H9 (cell line): ENCODE measurements around the gene AFF1. TPM values are rescaled to one million over a fixed set of nuclear protein-coding genes. Genes with fewer than 3 reads are reported as not detected.

Experiments
- DNase-seq: peaks from one replicate; pipeline ENCODE4 v3.0.0-alpha.2; 2017
- H2AFZ ChIP-seq: one replicate; pipeline ENCODE4 v1.6.1; 2013; ENCODE audit warnings: mild to moderate bottlenecking, low read length, control low read depth, moderate library complexity
- H2AK5ac ChIP-seq: 2 replicates; pipeline ENCODE4 v1.6.1; 2013; ENCODE audit warnings: low read length, control low read depth, mixed read lengths; ENCODE audit not compliant: insufficient read length
- H2BK120ac ChIP-seq: one replicate; pipeline ENCODE4 v1.6.1; 2013; ENCODE audit warnings: low read depth, mild to moderate bottlenecking, low read length, control low read depth, inconsistent platforms; ENCODE audit not compliant: poor library complexity, severe bottlenecking
- H2BK12ac ChIP-seq: 2 replicates; pipeline ENCODE4 v1.6.1; 2013; ENCODE audit warnings: low read length, control low read depth, mixed read lengths, low read depth; ENCODE audit not compliant: insufficient read length
- H2BK15ac ChIP-seq: 2 replicates; pipeline ENCODE4 v1.6.1; 2013; ENCODE audit warnings: low read depth, low read length, control low read depth
- H2BK20ac ChIP-seq: one replicate; pipeline ENCODE4 v1.6.1; 2013; ENCODE audit warnings: low read depth, mild to moderate bottlenecking, low read length, control low read depth, inconsistent platforms; ENCODE audit not compliant: poor library complexity, severe bottlenecking
- H2BK5ac ChIP-seq: 2 replicates; pipeline ENCODE4 v1.6.1; 2013; ENCODE audit warnings: low read length, control low read depth, mixed read lengths; ENCODE audit not compliant: insufficient read length
- H3K14ac ChIP-seq: 2 replicates; pipeline ENCODE4 v1.6.1; 2013; ENCODE audit warnings: low read length, control low read depth; ENCODE audit not compliant: insufficient read depth
- H3K18ac ChIP-seq: 2 replicates; pipeline ENCODE4 v1.6.1; 2013; ENCODE audit warnings: low read depth, mild to moderate bottlenecking, mixed read lengths, low read length, control low read depth; ENCODE audit not compliant: insufficient read length
- H3K23ac ChIP-seq: 2 replicates; pipeline ENCODE4 v1.6.1; 2013; ENCODE audit warnings: low read length, control low read depth, mixed read lengths, low read depth; ENCODE audit not compliant: insufficient read length
- H3K23me2 ChIP-seq: 2 replicates; pipeline ENCODE4 v1.6.1; 2013; ENCODE audit warnings: low read depth, mild to moderate bottlenecking, mixed read lengths, low read length, control low read depth; ENCODE audit not compliant: insufficient read length, poor library complexity, severe bottlenecking
- H3K27ac ChIP-seq: 2 replicates; pipeline ENCODE4 v1.5.1; 2013; ENCODE audit warnings: low read length, control low read depth, mixed read lengths, low read depth; ENCODE audit not compliant: insufficient read length
- H3K27me3 ChIP-seq: 2 replicates; pipeline ENCODE4 v1.6.1; 2013; ENCODE audit warnings: low read length, control low read depth, inconsistent platforms; ENCODE audit not compliant: insufficient read depth
- H3K4ac ChIP-seq: 2 replicates; pipeline ENCODE4 v1.6.1; 2013; ENCODE audit warnings: low read depth, mild to moderate bottlenecking, control low read depth, inconsistent platforms, low read length, moderate library complexity
- H3K4me1 ChIP-seq: 2 replicates; pipeline ENCODE4 v1.6.1; 2013; ENCODE audit warnings: low read length, control low read depth, inconsistent platforms; ENCODE audit not compliant: insufficient read depth
- H3K4me2 ChIP-seq: 2 replicates; pipeline ENCODE4 v1.6.1; 2013; ENCODE audit warnings: low read length, control low read depth, mixed read lengths; ENCODE audit not compliant: insufficient read length, insufficient read depth
- H3K56ac ChIP-seq: 2 replicates; pipeline ENCODE4 v1.6.1; 2013; ENCODE audit warnings: low read depth, mild to moderate bottlenecking, mixed read lengths, low read length, control low read depth; ENCODE audit not compliant: insufficient read length
- H3K79me1 ChIP-seq: 2 replicates; pipeline ENCODE4 v1.6.1; 2013; ENCODE audit warnings: low read depth, mild to moderate bottlenecking, moderate library complexity, low read length, control low read depth, inconsistent platforms; ENCODE audit not compliant: insufficient read depth, poor library complexity, severe bottlenecking
- H3K79me2 ChIP-seq: 2 replicates; pipeline ENCODE4 v1.6.1; 2013; ENCODE audit warnings: low read length, control low read depth, inconsistent platforms; ENCODE audit not compliant: insufficient read depth
- H3K9ac ChIP-seq: 2 replicates; pipeline ENCODE4 v1.6.1; 2013; ENCODE audit warnings: low read length, control low read depth, mixed read lengths; ENCODE audit not compliant: insufficient read length; ENCODE audit errors: extremely low read depth
- H3K9me3 ChIP-seq: one replicate; pipeline ENCODE4 v1.6.1; 2013; ENCODE audit warnings: low read depth, low read length, inconsistent platforms; ENCODE audit not compliant: control insufficient read depth
- H3T11ph ChIP-seq: one replicate; pipeline ENCODE4 v1.6.1; 2013; ENCODE audit warnings: mild to moderate bottlenecking, low read length, control low read depth, inconsistent platforms
- H4K20me1 ChIP-seq: one replicate; pipeline ENCODE4 v1.6.1; 2013; ENCODE audit not compliant: control insufficient read depth, insufficient read length, insufficient read depth
- H4K5ac ChIP-seq: 2 replicates; pipeline ENCODE4 v1.6.1; 2013; ENCODE audit warnings: low read depth, mild to moderate bottlenecking, mixed read lengths, low read length, control low read depth; ENCODE audit not compliant: insufficient read length
- H4K8ac ChIP-seq: replicated peaks from 2 replicates; pipeline ENCODE4 v1.6.1; 2013; ENCODE audit warnings: low read length, control low read depth, mixed read lengths, low read depth; ENCODE audit not compliant: insufficient read length
- H4K91ac ChIP-seq: 2 replicates; pipeline ENCODE4 v1.6.1; 2013; ENCODE audit warnings: low read depth, mild to moderate bottlenecking, moderate library complexity, mixed read lengths, low read length, control low read depth; ENCODE audit not compliant: insufficient read length
- H3K27ac Mint-ChIP-seq, 3 experiments: 2 replicates in 2 of 3; 3 replicates in 1 of 3; pipeline ENCODE4 v1.8.0; 2020 to 2021; ENCODE audit warnings: mixed read lengths in 3 of 3, mild to moderate bottlenecking in 1 of 3, moderate library complexity in 1 of 3
- H3K27me3 Mint-ChIP-seq: 2 replicates; pipeline ENCODE4 v1.8.0; 2021; ENCODE audit warnings: low read depth, mild to moderate bottlenecking, moderate library complexity, mixed read lengths
- H3K36me3 Mint-ChIP-seq, 3 experiments: 2 replicates in 2 of 3; 3 replicates in 1 of 3; pipeline ENCODE4 v1.8.0; 2020 to 2021; ENCODE audit warnings: low read depth in 3 of 3, mixed read lengths in 3 of 3; ENCODE audit not compliant: insufficient read depth in 1 of 3
- H3K4me1 Mint-ChIP-seq, 2 experiments: 2 replicates each; pipeline ENCODE4 v1.8.0; 2020; ENCODE audit warnings: mixed read lengths in 2 of 2
- H3K4me3 Mint-ChIP-seq, 2 experiments: 2 replicates in 1 of 2; 3 replicates in 1 of 2; pipeline ENCODE4 v1.8.0; 2020 to 2021; ENCODE audit warnings: mild to moderate bottlenecking in 2 of 2, mixed read lengths in 2 of 2, moderate library complexity in 1 of 2
- H3K9me3 Mint-ChIP-seq, 2 experiments: 2 replicates in 1 of 2; 3 replicates in 1 of 2; pipeline ENCODE4 v1.8.0; 2020; ENCODE audit warnings: mild to moderate bottlenecking in 2 of 2, mixed read lengths in 2 of 2, moderate library complexity in 1 of 2
- CTCF ChIP-seq: fragments of 200-600 bp; sonication (generic); conservative IDR thresholded peaks from 3 replicates; pipeline ENCODE4 v1.8.0; 2021; ENCODE audit warnings: antibody characterized with exemption, mild to moderate bottlenecking
- WGBS: extraction: QIAGEN DNeasy Blood & Tissue Kit; methylation state at CpG from one replicate; pipeline ENCODE4 v1.1.7; 2013; ENCODE audit warnings: missing lambda C conversion rate, low lambda C conversion rate, mixed read lengths; ENCODE audit not compliant: insufficient read length; ENCODE audit errors: extremely low coverage; 5-methylcytosine and 5-hydroxymethylcytosine counted together
- total RNA-seq: library from RNA; stranded (reverse); gene quantifications from 2 replicates; pipeline ENCODE4 v1.2.1, GENCODE V29; 2021

The AFF1 gene
- total RNA-seq, 1 experiment from 2014 or later: 74.5 TPM

DNA sequence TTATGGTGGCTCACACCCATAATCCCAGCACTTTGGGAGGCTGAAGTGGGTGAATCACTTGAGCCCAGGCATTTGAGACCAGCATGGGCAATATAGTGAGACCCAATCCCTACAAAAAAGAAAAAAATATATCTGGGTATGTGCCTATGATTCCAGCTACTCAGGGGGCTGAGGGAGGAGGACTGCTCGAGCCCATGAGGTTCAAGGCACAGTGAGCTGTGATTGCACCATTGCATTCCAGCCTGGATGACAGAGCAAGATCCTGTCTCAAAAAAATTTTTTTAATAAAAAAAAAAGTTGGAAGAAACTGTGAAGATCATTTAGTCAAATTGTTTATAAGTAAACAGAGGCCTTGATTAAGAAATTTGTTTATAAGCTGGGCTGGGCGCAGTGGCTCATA, 246.0 kb downstream of the AFF1 start:
- Histone ChIP-seq H3K79me1 (no peaks in the 10 kb centered on the region), H3K4ac (no peak overlapping the region), H3K27me3 (no peaks in the 10 kb centered on the region), H2BK15ac (no peak overlapping the region), H3K14ac (no peak overlapping the region), H4K91ac (no peak overlapping the region), H2BK120ac (no peak overlapping the region), H3K4me1 (no peaks in the 10 kb centered on the region), H3K56ac (no peak overlapping the region), H2AFZ (no peak overlapping the region), H3T11ph (no peak overlapping the region), H3K23ac (no peak overlapping the region), H2BK20ac (no peak overlapping the region), H2BK5ac (no peak overlapping the region), H4K5ac (no peak overlapping the region), H3K18ac (no peak overlapping the region), H3K79me2 (no peaks in the 10 kb centered on the region), H3K4me2 (no peak overlapping the region), H3K23me2 (no peaks in the 10 kb centered on the region), H3K27ac (no peak overlapping the region), H4K8ac (no peak overlapping the region), H3K9ac (no peak overlapping the region), H2BK12ac (no peak overlapping the region), H2AK5ac (no peak overlapping the region), H3K9me3 (no peaks in the 10 kb centered on the region), H4K20me1 (no peaks in the 10 kb centered on the region)
- Mint-ChIP-seq H3K4me1 (peaks cover 0 to 3% of the 10 kb centered on the region in 2 experiments; a peak in 2 of 4 replicates), H3K9me3 (no peaks in the 10 kb centered on the region), H3K4me3 (no peak overlapping the region), H3K27me3 (no peaks in the 10 kb centered on the region), H3K36me3 (peaks cover 0 to 4% (median 2%) of the 10 kb centered on the region in 3 experiments; a peak in 4 of 7 replicates), H3K27ac (no peak overlapping the region)
- no CpG with 5 or more reads among the region's 2 CpGs for WGBS
- DNase-seq: no peak
- no peak for TF ChIP-seq CTCF
